Activated CD4-positive, alpha-beta T cell treated with anti-CD3 and anti-CD28 coated beads for 36 hours (primary cell): ENCODE data around the gene NEK1. TPM values are rescaled to one million over a fixed set of nuclear protein-coding genes. Genes with fewer than 3 reads are reported as not detected.
"Not testable (repeated sequence)": the region's sequence is repeated elsewhere in the genome, so short reads cannot be mapped to it uniquely, and the experiment has no call there.

Experiments
- ATAC-seq: fragments of 200-7000 bp; cut with Tn5 transposase; one replicate; pipeline ENCODE4 v1.10.0; 2021; ENCODE audit warnings: mild to moderate bottlenecking, moderate library complexity
- CTCF ChIA-PET: fragments of 350-600 bp; sonication (Branson Sonifier 250); formaldehyde crosslinking; loops from one replicate; lab custom pipeline; 2021; ENCODE audit warnings: antibody characterized with exemption; lab: Charles Lee
- POLR2A ChIA-PET: fragments of 350-600 bp; sonication (Branson Sonifier 250); formaldehyde crosslinking; loops from one replicate; lab custom pipeline; 2021; ENCODE audit warnings: antibody characterized with exemption, inconsistent platforms; lab: Charles Lee
- DNase-seq: peaks from one replicate; pipeline ENCODE4 v3.0.0-alpha.2; 2020
- H3K27ac Mint-ChIP-seq: one replicate; pipeline ENCODE4 v1.8.0; 2021; ENCODE audit warnings: mixed read lengths
- H3K27me3 Mint-ChIP-seq: one replicate; pipeline ENCODE4 v1.8.0; 2021; ENCODE audit warnings: mixed read lengths
- H3K36me3 Mint-ChIP-seq: one replicate; pipeline ENCODE4 v1.8.0; 2021; ENCODE audit warnings: low read depth, mixed read lengths
- H3K4me1 Mint-ChIP-seq: one replicate; pipeline ENCODE4 v1.8.0; 2021; ENCODE audit warnings: mixed read lengths
- H3K4me3 Mint-ChIP-seq: one replicate; pipeline ENCODE4 v1.8.0; 2021; ENCODE audit warnings: mild to moderate bottlenecking, moderate library complexity, mixed read lengths
- H3K9me3 Mint-ChIP-seq: one replicate; pipeline ENCODE4 v1.8.0; 2021; ENCODE audit warnings: low read depth, mixed read lengths
- intact Hi-C, 2 experiments: fragments of 100-400 bp; cut with DNase I in 1 of 2; cut with micrococcal nuclease in 1 of 2; formaldehyde crosslinking; loops; one replicate each; pipeline versions ENCODE4 v1.14.2 to v1.15.1; 2022 to 2024; cut with DNase I, micrococcal nuclease
- total RNA-seq, 2 experiments: library from RNA; stranded (reverse); gene quantifications; one replicate each; pipeline ENCODE4 v1.2.3, GENCODE V29; 2021

Gene NEK1
- total RNA-seq, 2 experiments from 2014 or later = 9.5 to 12.2 TPM

DNA sequence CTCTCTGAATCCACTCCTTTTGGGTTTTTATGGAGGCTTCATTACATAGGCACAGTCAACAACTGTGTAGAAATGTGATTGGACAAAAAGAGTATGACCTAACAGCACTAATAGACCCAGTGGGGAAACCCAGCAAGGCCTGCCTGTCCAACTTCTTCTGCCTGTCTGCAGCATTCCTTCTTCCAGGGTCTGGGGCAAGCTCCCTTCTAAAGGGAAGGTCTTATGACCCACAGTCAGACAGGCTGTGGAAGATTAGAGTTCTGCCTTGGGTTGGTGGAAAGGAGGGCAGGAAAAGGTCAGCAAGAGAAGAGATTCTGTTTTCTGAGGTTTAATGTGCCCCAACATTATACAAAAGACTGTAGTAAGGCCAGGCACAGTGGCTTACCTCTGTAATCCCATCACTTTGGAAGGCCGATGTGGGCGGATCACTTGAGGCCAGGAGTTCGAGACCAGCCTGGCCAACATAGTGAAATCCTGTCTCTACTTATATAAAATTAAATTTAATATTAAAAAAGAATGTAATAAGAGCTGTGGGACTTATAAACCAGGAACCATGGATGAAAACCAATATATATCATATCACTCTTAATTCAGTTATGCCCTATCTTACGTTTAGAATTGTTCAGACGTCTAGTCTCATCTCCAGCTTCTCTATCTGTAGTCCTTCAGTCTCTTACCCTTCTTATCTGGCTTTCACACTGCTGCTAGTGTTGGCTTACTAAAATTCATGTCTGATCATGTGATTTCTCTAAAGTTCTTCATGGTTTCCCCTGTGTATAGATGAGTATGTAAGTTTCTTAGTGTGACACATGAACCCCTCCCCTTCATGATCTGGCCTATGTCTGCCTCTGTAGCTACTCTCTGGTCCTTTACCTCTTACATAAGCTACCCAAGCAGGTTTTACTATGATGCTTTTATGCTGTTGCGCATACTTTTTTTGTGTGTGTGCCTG, 14.2 kb upstream of the NEK1 start:
- ATAC-seq (peak; percentile 93), DNase-seq (peak; percentile 37)
- Mint-ChIP-seq H3K36me3 (peaks cover 17% of the 10 kb centered on the region), H3K9me3 (no peaks in the 10 kb centered on the region), H3K27ac (peak overlapping the region; percentile 86), H3K4me1 (peaks cover 47% of the 10 kb centered on the region), H3K27me3 (no peaks in the 10 kb centered on the region), H3K4me3 (no peak overlapping the region)
- ChIA-PET POLR2A (interaction anchor here (1.2 kb wide), 1 partner anchor 11 kb away, joined by 4 read pairs; no protein-coding TSS in a partner anchor), CTCF (interaction anchor here (0.9 to 1.8 kb wide), 4 partner anchors 10 to 32 kb away, joined by 3 to 12 read pairs (median 5); partner anchors contain the start of gene NEK1)
- intact Hi-C loops = loop anchor here in 1 of 2 experiments (2.0 kb wide), 1 partner anchor 26 kb away; no protein-coding TSS in a partner anchor

DNA sequence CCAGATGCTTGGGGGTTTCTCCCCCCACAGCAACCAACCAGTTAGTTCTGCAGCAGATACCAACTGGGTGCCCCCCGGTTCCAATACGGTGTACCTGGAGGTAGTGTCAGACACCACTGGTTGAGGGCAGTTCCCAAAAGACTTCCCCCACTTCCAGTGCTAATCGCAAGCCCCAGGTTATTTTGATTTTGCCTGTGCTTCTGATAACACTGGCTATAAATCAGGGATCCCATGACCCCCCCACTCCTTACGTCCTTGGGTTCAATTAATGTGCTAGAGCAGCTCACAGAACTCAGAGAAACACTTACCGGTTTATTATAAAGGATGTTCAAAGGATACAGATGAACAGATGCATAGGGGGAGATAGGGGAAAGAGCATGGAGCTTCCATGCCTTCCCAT, 13.5 kb upstream of the NEK1 start:
- DNase-seq (no peak), ATAC-seq (no peak)
- ChIA-PET CTCF (interaction anchor here (0.9 to 1.8 kb wide), 3 partner anchors 10 to 13 kb away, joined by 3 to 12 read pairs (median 6); partner anchors contain the start of gene NEK1), POLR2A (interaction anchor here (0.6 kb wide), 1 partner anchor 13 kb away, joined by 5 read pairs; no protein-coding TSS in a partner anchor)
- intact Hi-C loops = loop anchor here in 1 of 2 experiments (2.0 kb wide), 1 partner anchor 27 kb away; no protein-coding TSS in a partner anchor
- Mint-ChIP-seq H3K4me1 (peaks cover 45% of the 10 kb centered on the region), H3K27me3 (no peaks in the 10 kb centered on the region), H3K4me3 (no peak overlapping the region), H3K9me3 (no peaks in the 10 kb centered on the region), H3K36me3 (peaks cover 12% of the 10 kb centered on the region), H3K27ac (peak overlapping the region; percentile 77)

DNA sequence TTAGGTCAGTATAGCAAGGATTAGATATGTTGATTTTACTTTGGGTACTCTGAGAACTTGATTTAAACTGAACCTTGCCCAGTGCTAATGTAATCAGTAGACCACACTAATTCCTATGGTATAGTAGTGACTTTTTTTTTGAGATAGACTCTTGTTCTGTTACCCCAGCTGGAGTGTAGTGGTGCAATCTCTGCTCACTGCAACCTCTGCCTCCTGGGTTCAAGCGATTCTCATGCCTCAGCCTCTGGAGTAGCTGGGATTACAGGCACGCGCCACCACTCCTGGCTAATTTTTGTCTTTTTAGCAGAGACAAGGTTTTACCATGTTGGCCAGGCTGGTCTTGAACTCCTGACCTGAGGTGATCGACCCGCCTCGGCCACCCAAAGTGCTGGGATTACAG, 11.6 kb upstream of the NEK1 start:
- H3K27me3 Mint-ChIP-seq, H3K9me3 Mint-ChIP-seq, H3K27ac Mint-ChIP-seq, POLR2A ChIA-PET, ATAC-seq, DNase-seq, H3K4me3 Mint-ChIP-seq: not testable (repeated sequence)
- CTCF ChIA-PET = interaction anchor here (1.4 to 1.6 kb wide), 2 partner anchors 8 to 16 kb away, joined by 3 to 4 read pairs; no protein-coding TSS in a partner anchor
- Mint-ChIP-seq H3K36me3 (peaks cover 12% of the 10 kb centered on the region), H3K4me1 (peaks cover 48% of the 10 kb centered on the region)
- intact Hi-C loops = loop anchor here in 1 of 2 experiments (5.0 kb wide), 1 partner anchor 1112 kb away; no protein-coding TSS in a partner anchor

DNA sequence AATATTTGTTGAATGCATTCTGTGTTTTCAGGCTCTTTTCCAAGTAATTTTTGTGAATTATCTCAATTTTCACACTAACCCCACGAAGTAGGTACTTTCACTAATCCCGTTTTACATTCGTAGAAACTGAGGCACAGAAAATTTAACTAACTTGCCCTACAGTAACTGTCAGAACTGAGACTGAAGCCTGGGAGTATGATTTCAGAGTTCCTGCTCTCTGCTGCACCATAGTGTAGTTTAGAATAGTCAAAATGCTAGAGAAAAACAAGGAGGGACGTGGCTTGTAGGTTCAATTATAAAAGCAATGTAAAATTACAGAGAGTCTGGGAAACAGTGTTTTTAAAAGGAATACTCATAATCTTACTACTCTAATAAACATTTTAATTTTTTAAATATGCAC, 10.2 kb upstream of the NEK1 start:
- Mint-ChIP-seq H3K9me3 (no peaks in the 10 kb centered on the region), H3K4me3 (peak overlapping the region; percentile 93), H3K4me1 (peaks cover 56% of the 10 kb centered on the region), H3K27ac (peak overlapping the region; percentile 89), H3K27me3 (no peaks in the 10 kb centered on the region), H3K36me3 (peaks cover 12% of the 10 kb centered on the region)
- ChIA-PET CTCF (interaction anchor here (0.6 to 1.0 kb wide), 2 partner anchors 9 to 1143 kb away, joined by 4 read pairs; partner anchors contain the start of gene DDX60L), POLR2A (interaction anchor here (3.1 kb wide), 1 partner anchor 38 kb away, joined by 19 read pairs; no protein-coding TSS in a partner anchor)
- DNase-seq (no peak), ATAC-seq (no peak)
- intact Hi-C loops = loop anchor here in 1 of 2 experiments (1.0 to 5.0 kb wide), 2 partner anchors 38 to 1110 kb away; no protein-coding TSS in a partner anchor

DNA sequence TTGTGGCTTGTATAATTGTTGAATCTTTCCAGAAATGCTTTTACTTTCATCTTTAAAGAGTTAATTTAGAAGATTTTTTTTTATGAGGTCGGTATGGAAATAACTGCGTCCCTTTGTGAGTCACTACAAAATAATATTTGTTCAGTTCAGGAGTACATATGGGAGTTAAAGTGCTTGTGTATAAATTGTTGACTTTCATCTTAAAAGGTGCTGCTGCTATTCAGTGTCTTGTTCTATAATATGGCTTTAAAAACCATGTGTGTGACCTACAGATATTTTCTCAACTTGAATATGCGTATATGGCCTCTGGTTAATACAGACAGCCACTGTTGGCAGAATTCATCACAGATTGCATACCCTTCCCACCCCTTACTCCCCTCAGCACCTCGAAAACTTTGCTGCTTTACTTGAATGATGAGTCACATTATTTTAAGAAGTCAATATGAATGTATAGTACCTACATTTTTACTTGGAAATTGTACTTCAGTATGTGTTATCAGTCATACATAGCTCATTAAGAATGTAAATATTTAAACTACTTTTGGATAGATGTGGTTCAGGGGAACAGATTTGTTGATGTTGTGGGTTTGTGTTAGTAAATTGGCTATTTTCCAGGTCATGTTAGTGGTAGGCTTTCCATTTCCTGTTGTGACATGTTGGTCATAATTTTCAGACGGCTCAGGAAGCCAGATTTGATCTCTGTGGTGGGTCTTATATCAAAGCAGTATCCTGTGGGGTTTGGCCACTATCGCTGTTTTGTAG, 9.5 kb upstream of the NEK1 start:
- ChIA-PET CTCF (interaction anchor here (0.6 to 2.1 kb wide), 6 partner anchors 8 to 1142 kb away, joined by 3 to 5 read pairs (median 4); partner anchors contain the start of genes DDX60L and NEK1), POLR2A (interaction anchor here (0.7 to 3.1 kb wide), 3 partner anchors 9 to 38 kb away, joined by 3 to 19 read pairs (median 6); no protein-coding TSS in a partner anchor)
- intact Hi-C loops = loop anchor here (1.0 to 5.0 kb wide), 3 partner anchors 9 to 1110 kb away; no protein-coding TSS in a partner anchor
- ATAC-seq = peak; percentile 38
- peaks cover 57% of the 10 kb centered on the region for H3K4me1 Mint-ChIP-seq
- H3K27ac Mint-ChIP-seq = peak overlapping the region; percentile 89
- DNase-seq = no peak
- no peaks in the 10 kb centered on the region for H3K9me3 Mint-ChIP-seq
- H3K36me3 Mint-ChIP-seq = peaks cover 10% of the 10 kb centered on the region
- peak overlapping the region; percentile 93 for H3K4me3 Mint-ChIP-seq
- H3K27me3 Mint-ChIP-seq = no peaks in the 10 kb centered on the region

DNA sequence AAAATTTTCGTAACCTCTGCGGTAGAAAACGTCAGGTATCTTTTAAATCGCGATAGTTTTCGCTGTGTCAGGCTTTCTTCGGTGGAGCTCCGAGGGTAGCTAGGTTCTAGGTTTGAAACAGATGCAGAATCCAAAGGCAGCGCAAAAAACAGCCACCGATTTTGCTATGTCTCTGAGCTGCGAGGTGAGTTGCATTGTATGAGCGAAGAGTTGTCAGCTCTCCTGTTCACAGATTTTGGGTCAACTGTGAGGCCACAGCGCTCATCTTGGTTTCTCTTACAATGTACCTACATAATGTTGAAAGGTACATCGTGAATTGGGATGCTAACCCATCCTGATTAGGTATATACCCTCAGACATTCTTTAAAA, 8.5 kb upstream of the NEK1 start:
- POLR2A ChIA-PET = interaction anchor here (1.1 to 3.1 kb wide), 2 partner anchors 8 to 40 kb away, joined by 6 to 19 read pairs; no protein-coding TSS in a partner anchor
- peaks cover 56% of the 10 kb centered on the region for H3K4me1 Mint-ChIP-seq
- H3K36me3 Mint-ChIP-seq = peaks cover 10% of the 10 kb centered on the region
- intact Hi-C loops = loop anchor here (1.0 to 5.0 kb wide), 5 partner anchors 8 to 1109 kb away; partner anchors contain the start of genes HPF1 (in 1 of the 2) and NEK1 (in 1 of the 2)
- peak; percentile 4 for ATAC-seq
- H3K27me3 Mint-ChIP-seq = no peaks in the 10 kb centered on the region
- no peaks in the 10 kb centered on the region for H3K9me3 Mint-ChIP-seq
- CTCF ChIA-PET = interaction anchor here (0.7 to 2.1 kb wide), 4 partner anchors 8 to 190 kb away, joined by 3 to 5 read pairs (median 4); partner anchors contain the start of gene NEK1
- peak overlapping the region; percentile 93 for H3K4me3 Mint-ChIP-seq
- peak; percentile 49 for DNase-seq
- H3K27ac Mint-ChIP-seq = peak overlapping the region; percentile 100

DNA sequence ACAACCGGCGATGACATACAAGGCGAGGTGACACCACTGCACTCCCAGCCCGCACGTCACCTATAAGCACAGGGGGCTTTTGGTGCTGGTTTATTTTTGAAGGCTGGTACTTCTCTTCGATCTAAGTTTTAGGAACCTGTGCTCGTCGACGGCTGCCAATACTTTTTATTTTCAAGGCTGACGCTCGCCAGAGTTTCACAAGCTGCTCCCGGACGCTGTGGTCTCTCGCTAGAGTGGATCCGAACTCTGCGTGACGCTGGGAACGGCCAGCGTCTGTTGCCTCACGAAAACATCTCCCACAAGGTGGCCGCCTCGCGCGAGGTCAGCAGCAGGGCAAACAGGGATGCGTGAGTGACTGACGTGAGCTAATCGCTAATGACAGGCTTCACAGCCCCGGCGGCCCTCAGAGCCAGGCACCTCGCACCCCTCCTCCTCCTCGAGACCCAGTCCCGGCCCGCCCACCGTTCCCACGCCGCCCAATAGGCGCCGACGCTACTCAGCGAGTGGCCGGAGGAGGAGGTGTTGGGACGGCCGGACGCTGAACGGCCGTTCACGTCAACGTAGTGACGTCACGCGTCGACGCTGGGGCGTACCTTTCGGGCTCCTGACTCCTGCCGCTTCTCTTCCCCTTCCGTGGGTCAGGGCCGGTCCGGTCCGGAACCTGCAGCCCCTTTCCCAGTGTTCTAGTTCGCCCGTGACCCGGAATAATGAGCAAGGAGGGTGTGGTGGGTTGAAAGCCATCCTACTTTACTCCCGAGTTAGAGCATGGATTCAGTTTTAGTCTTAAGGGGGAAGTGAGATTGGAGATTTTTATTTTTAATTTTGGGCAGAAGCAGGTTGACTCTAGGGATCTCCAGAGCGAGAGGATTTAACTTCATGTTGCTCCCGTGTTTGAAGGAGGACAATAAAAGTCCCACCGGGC, 7.8 kb upstream of the NEK1 start, which contains the start of gene CLCN3:
Gene CLCN3, plus strand, starts transcription at position 621 of the 922 bp plus-strand sequence. CDS start 15,351 bp downstream, outside the sequence.
- no peaks in the 10 kb centered on the region for H3K9me3 Mint-ChIP-seq
- H3K4me1 Mint-ChIP-seq = peaks cover 56% of the 10 kb centered on the region
- ATAC-seq (peak; percentile 72), DNase-seq (peak; percentile 93)
- peak within 1 kb of the TSS; percentile 100 for H3K27ac Mint-ChIP-seq
- peak within 1 kb of the TSS; percentile 93 for H3K4me3 Mint-ChIP-seq
- no peaks in the 10 kb centered on the region for H3K27me3 Mint-ChIP-seq
- CTCF ChIA-PET = interaction anchor here (0.7 to 2.1 kb wide), 7 partner anchors 10 to 610 kb away, joined by 3 to 5 read pairs (median 3); partner anchors contain the start of gene CBR4
- H3K36me3 Mint-ChIP-seq = peaks cover 6% of the 10 kb centered on the region
- intact Hi-C loops = loop anchor here (1.0 to 10.0 kb wide), 5 partner anchors 8 to 1135 kb away; partner anchors contain the start of genes DDX60L (in 1 of the 2), HPF1 (in 1 of the 2) and NEK1 (in 1 of the 2)
- POLR2A ChIA-PET = interaction anchor here (0.7 to 3.1 kb wide), 2 partner anchors 40 to 142 kb away, joined by 3 to 19 read pairs; no protein-coding TSS in a partner anchor

DNA sequence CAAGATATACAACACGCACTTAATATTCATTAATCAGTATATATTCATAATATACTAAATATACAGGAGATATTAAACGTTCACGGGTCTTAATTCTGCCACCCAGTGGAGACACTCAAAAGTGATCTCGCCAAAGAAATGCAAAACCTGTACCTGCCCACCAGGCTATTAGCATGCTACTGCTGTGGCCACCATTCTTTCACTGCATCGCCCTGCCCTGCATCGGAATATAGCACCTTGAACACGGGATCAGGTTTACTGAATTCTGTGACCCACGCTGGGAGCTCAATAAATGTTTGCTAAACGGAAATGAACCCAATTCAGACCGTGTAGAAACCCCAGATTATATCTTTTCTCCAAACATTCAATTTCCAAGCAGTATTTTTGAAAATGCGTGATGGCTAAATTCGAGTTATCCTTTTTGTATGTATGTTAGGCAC, 7.2 kb upstream of the NEK1 start:
- intact Hi-C loops = loop anchor here in 1 of 2 experiments (10.0 kb wide), 1 partner anchor 1135 kb away; the partner anchor contains the start of gene DDX60L
- POLR2A ChIA-PET = interaction anchor here (0.7 to 3.1 kb wide), 2 partner anchors 41 to 142 kb away, joined by 3 to 19 read pairs; no protein-coding TSS in a partner anchor
- CTCF ChIA-PET = interaction anchor here (0.7 to 2.1 kb wide), 8 partner anchors 9 to 1140 kb away, joined by 3 to 5 read pairs (median 3); partner anchors contain the start of gene CBR4

DNA sequence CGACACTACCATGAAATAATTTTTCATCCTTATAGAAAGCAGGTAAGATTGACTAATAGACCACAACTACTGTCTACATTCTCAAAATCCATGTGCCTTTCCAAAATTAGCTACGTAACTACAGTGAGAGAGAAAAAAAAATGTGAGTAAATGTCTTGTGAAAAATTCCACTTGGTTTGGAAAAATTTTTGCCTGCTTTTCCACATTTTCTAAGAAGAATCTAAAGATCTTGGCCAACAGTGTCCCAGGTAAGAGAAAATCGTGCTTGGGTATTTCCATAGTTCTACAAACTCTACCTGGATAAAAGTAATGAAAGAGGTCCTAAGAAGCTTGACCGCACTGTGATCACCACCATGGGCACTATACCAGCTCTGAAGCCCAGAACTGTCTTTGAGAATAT, 6.6 kb upstream of the NEK1 start:
- CTCF ChIA-PET = interaction anchor here (0.7 to 0.8 kb wide), 3 partner anchors 8 to 1139 kb away, joined by 3 read pairs; no protein-coding TSS in a partner anchor
- H3K36me3 Mint-ChIP-seq = peaks cover 3% of the 10 kb centered on the region
- no peaks in the 10 kb centered on the region for H3K27me3 Mint-ChIP-seq
- H3K27ac Mint-ChIP-seq = peak overlapping the region; percentile 100
- DNase-seq (no peak), ATAC-seq (no peak)
- no peaks in the 10 kb centered on the region for H3K9me3 Mint-ChIP-seq
- intact Hi-C loops = loop anchor here in 1 of 2 experiments (10.0 kb wide), 1 partner anchor 1134 kb away; the partner anchor contains the start of gene DDX60L
- POLR2A ChIA-PET = interaction anchor here (0.6 kb wide), 1 partner anchor 104 kb away, joined by 5 read pairs; no protein-coding TSS in a partner anchor
- peaks cover 57% of the 10 kb centered on the region for H3K4me1 Mint-ChIP-seq
- H3K4me3 Mint-ChIP-seq = peak overlapping the region; percentile 93

More for the DNA sequence above, 7.2 kb upstream of the NEK1 start:
- DNase-seq (peak; percentile 65), ATAC-seq (peak; percentile 29)
- peaks cover 57% of the 10 kb centered on the region for H3K4me1 Mint-ChIP-seq
- H3K9me3 Mint-ChIP-seq = no peaks in the 10 kb centered on the region
- peak overlapping the region; percentile 93 for H3K4me3 Mint-ChIP-seq
- H3K27me3 Mint-ChIP-seq = no peaks in the 10 kb centered on the region
- H3K36me3 Mint-ChIP-seq = peaks cover 3% of the 10 kb centered on the region
- peak overlapping the region; percentile 100 for H3K27ac Mint-ChIP-seq
